Body of pancreas (tissue), 4 donors: ENCODE measurements around the gene KCP. TPM values are rescaled to one million over a fixed set of nuclear protein-coding genes. Genes with fewer than 3 reads are reported as not detected.

Source experiments
- ATAC-seq: fragments of 150-250 bp; one replicate; pipeline ENCODE4 v1.9.1; 2016
- DNase-seq, 4 donors: peaks; one replicate each; pipeline ENCODE4 v3.0.0-alpha.2; 2019
- H3K27ac ChIP-seq, 4 donors: fragments of 200-600 bp; sonication (generic); 1 replicate in 3 of 4; 2 replicates in 1 of 4; pipeline versions ENCODE4 v1.5.1 to v1.6.1; 2016 to 2019; ENCODE audit warnings: mild to moderate bottlenecking in 1 of 4, mixed read lengths in 1 of 4, moderate library complexity in 1 of 4
- H3K27me3 ChIP-seq, 2 donors: fragments of 200-600 bp; sonication (generic); one replicate each; pipeline ENCODE4 v1.6.0; 2016; ENCODE audit warnings: mild to moderate bottlenecking in 1 of 2
- H3K36me3 ChIP-seq, 2 donors: fragments of 200-600 bp; sonication (generic); replicated peaks in 1 of 2; 2 replicates each; pipeline ENCODE4 v1.5.1; 2016; ENCODE audit warnings: low read depth in 2 of 2; ENCODE audit not compliant: insufficient read depth in 1 of 2
- H3K4me1 ChIP-seq: fragments of 200-600 bp; sonication (generic); one replicate; pipeline ENCODE4 v1.6.0; 2016
- H3K4me3 ChIP-seq, 2 donors: fragments of 200-600 bp; sonication (generic); 1 replicate in 1 of 2; 2 replicates in 1 of 2; pipeline ENCODE4 v1.5.1; 2016 to 2019
- H3K9me3 ChIP-seq, 3 donors: fragments of 200-600 bp; sonication (generic); 1 replicate in 2 of 3; 2 replicates in 1 of 3; pipeline ENCODE4 v1.5.1; 2016
- POLR2A ChIP-seq, 3 donors: fragments of 450-650 bp; IDR thresholded peaks; one replicate each; pipeline ENCODE4 v1.6.1; 2016; ENCODE audit warnings: antibody characterized with exemption in 3 of 3, mild to moderate bottlenecking in 2 of 3
- WGBS, 2 donors: methylation state at CpG; one replicate each; pipeline ENCODE4 v1.1.5; 2017; 5-methylcytosine and 5-hydroxymethylcytosine counted together
- intact Hi-C: fragments of 100-400 bp; cut with DNase I; formaldehyde crosslinking; loops from one replicate; pipeline ENCODE4 v1.15.1; 2023
- total RNA-seq, 2 donors: library from RNA; depleted of rRNA; stranded (reverse); fragments of >200 nt; gene quantifications; one replicate each; pipeline ENCODE4 v1.1.0, GENCODE V29; 2016
- TF ChIP-seq, protein P1 (sequence below), 7 experiments: fragments of 450-650 bp in 4 of 7; fragments of 200-600 bp in 3 of 7; sonication (generic) in 3 of 7; IDR thresholded peaks; one replicate each; pipeline ENCODE4 v1.5.1; 2016 to 2019; ENCODE audit warnings: antibody characterized with exemption in 7 of 7

KCP gene
- total RNA-seq, 2 donors from 2014 or later: 0.33 TPM; not detected in 1

DNA sequence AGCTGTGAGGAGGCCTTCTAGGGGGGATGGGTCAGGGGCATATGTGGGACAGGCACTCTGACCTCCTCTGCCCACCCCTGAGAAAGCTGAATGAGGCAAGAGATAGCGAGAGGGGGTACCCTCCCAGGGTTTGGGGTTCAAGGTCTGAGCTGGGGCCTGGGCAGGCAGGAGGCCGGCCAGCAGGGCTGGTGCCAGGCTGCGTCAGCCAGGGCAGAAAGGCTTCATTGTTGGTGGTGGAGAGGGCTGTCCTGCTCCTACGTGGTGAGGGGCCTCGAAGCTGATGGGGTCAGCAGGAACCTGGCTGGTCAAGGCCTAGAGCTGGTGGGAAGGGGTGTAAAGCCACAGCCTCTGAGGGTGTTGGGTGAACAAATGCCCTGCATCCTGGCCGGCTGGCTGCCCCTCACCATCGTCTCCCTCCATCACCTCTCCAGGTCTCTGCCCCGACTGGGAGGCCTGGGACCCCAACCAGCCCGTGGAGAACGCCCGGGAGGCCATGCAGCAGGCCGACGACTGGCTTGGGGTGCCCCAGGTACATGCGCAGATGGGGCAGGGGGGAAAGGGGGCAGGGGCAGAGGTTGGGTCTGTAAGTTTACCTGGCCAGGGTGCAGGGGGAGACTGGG lies 73.7 kb downstream of the KCP start:
- H3K27ac ChIP-seq: no peak overlapping the region
- ATAC-seq (no peak), DNase-seq (no peak)
- no peak overlapping the region for H3K4me3 ChIP-seq
- H3K27me3 ChIP-seq: no peaks in the 10 kb centered on the region
- TF ChIP-seq, protein P1, sequence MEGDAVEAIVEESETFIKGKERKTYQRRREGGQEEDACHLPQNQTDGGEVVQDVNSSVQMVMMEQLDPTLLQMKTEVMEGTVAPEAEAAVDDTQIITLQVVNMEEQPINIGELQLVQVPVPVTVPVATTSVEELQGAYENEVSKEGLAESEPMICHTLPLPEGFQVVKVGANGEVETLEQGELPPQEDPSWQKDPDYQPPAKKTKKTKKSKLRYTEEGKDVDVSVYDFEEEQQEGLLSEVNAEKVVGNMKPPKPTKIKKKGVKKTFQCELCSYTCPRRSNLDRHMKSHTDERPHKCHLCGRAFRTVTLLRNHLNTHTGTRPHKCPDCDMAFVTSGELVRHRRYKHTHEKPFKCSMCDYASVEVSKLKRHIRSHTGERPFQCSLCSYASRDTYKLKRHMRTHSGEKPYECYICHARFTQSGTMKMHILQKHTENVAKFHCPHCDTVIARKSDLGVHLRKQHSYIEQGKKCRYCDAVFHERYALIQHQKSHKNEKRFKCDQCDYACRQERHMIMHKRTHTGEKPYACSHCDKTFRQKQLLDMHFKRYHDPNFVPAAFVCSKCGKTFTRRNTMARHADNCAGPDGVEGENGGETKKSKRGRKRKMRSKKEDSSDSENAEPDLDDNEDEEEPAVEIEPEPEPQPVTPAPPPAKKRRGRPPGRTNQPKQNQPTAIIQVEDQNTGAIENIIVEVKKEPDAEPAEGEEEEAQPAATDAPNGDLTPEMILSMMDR (IDR thresholded peaks at IDR 0.05): no peak
- no peak for TF ChIP-seq POLR2A (IDR thresholded peaks at IDR 0.05)
- intact Hi-C loops: no loop called here
- WGBS, 2 donors: 84 to 97% methylated on average over 3 to 14 of the region's 14 CpGs
- no peaks in the 10 kb centered on the region for H3K36me3 ChIP-seq
- no peaks in the 10 kb centered on the region for H3K9me3 ChIP-seq
- H3K4me1 ChIP-seq: no peaks in the 10 kb centered on the region

DNA sequence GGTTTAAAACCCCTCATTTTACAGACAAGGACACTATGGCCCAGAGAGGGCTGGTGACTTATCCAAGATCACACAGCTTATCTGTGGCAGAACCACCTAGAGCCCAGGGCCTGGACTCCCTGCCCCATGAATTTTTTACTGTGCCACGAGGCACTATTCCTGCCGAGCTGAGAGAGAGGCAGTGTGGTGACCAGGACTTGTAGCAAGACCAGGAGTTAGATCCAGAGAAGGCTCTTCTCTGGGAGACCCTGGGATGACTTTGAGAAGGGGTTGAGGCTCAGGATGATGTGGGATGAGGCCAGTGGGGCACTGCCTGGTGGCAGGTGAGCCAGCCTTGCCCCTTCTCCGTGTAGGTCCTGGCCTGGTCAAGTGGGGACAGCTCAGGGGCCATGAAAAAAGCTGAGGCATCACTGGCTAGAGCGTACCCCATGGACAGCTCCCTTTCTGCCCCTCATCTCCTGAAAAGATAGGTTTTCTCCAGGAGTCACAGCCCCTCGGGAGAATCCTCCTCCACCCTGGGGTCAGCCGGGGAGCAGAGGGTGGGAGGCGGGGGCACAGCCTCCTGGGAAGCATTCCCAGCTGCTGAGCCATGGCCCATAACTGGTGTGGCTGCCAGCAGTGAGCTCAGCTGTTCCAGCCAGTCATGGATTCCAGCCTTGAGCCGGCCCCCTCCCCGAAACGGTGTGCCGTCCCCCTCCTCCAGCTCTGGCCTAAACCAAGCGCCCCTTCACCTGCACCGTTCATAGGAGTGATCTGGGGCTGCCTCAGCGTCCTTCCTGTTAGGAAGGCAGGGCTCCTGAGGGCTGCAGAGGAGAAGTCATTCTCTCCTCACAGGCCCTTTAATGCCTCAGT lies 74.5 kb downstream of the KCP start:
- no peak for TF ChIP-seq POLR2A (IDR thresholded peaks at IDR 0.05)
- TF ChIP-seq, protein P1 (IDR thresholded peaks at IDR 0.05): no peak
- no peaks in the 10 kb centered on the region for H3K36me3 ChIP-seq
- peaks cover 3% of the 10 kb centered on the region for H3K4me1 ChIP-seq
- ATAC-seq (no peak), DNase-seq (no peak)
- H3K9me3 ChIP-seq: no peaks in the 10 kb centered on the region
- 69 to 76% methylated on average over 12 to 14 of the region's 14 CpGs for WGBS, 2 donors
- H3K27me3 ChIP-seq: peaks cover 0 to 4% of the 10 kb centered on the region in 2 donors
- intact Hi-C loops: no loop called here
- no peak overlapping the region for H3K27ac ChIP-seq
- no peak overlapping the region for H3K4me3 ChIP-seq

DNA sequence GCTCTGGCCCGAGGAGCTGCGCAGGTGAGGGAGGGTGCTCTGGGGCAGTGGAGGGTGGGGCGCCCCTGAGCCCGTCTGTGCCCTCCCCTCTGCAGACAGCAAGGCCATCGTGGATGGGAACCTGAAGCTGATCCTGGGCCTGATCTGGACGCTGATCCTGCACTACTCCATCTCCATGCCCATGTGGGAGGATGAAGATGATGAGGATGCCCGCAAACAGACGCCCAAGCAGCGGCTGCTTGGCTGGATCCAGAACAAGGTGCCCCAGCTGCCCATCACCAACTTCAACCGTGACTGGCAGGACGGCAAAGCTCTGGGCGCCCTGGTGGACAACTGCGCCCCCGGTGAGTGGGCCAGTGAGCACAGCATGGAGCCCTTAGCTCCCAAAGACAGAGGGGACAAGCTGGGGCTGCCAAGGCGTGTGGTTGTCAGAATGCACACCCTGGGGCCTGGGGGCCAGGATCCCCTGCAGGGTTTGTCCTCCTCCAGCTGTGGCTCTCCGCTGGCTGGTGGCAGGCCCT lies 75.2 kb downstream of the KCP start:
- Histone ChIP-seq H3K4me1 (peaks cover 10% of the 10 kb centered on the region), H3K36me3 (no peaks in the 10 kb centered on the region), H3K9me3 (no peaks in the 10 kb centered on the region), H3K27ac (no peak overlapping the region), H3K27me3 (peaks cover 0 to 10% of the 10 kb centered on the region in 2 donors), H3K4me3 (no peak overlapping the region)
- DNase-seq: no peak
- ATAC-seq: no peak
- WGBS, 2 donors: 79 to 85% methylated on average over 11 to 16 of the region's 16 CpGs
- intact Hi-C loops: no loop called here
- no peak for TF ChIP-seq POLR2A (IDR thresholded peaks at IDR 0.05)
- TF ChIP-seq, protein P1 (IDR thresholded peaks at IDR 0.05): no peak

DNA sequence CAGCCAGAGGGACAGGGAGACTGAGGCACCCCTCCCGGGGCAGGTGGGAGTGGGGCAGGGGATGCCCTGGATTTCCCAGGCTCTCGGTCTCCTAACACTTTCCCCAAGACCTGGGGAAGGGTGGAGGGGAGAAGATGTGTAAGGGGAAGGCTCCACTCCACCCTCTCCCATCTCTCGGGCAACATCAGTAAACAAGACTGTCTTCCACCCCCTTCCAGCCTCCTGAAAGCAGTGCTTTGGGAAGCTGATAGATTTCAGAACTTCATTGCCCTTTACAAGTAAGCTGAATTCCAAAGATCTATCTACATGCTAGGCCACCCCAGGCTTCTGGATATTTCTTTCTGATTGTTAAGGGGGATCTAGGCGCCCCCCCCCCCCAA lies 76.6 kb downstream of the KCP start:
- H3K36me3 ChIP-seq: no peaks in the 10 kb centered on the region
- WGBS, 2 donors: 27 to 57% methylated on average over 3 to 4 of the region's 4 CpGs
- no peak for TF ChIP-seq POLR2A (IDR thresholded peaks at IDR 0.05)
- TF ChIP-seq, protein P1 (IDR thresholded peaks at IDR 0.05): no peak
- peaks cover 16% of the 10 kb centered on the region for H3K4me1 ChIP-seq
- no peak overlapping the region for H3K4me3 ChIP-seq
- no peak overlapping the region for H3K27ac ChIP-seq
- DNase-seq: no peak
- H3K9me3 ChIP-seq: no peaks in the 10 kb centered on the region
- ATAC-seq: no peak
- peaks cover 0 to 11% of the 10 kb centered on the region in 2 donors for H3K27me3 ChIP-seq
- intact Hi-C loops: no loop called here
